ENCODE data around the gene SPATA20. TPM values are rescaled to one million over a fixed set of nuclear protein-coding genes. Genes with fewer than 3 reads are reported as not detected.

The SPATA20 gene
- total and polyA plus RNA-seq, 2 of the 13 experiments (the other 11 are each of a cell fraction or from before 2014, with no cell fraction given), result 36.1 to 64.8 TPM

GRCh38 chr17:50547035-50547735, at the start of gene SPATA20 (continued):
- TF ChIP-seq, protein P1, sequence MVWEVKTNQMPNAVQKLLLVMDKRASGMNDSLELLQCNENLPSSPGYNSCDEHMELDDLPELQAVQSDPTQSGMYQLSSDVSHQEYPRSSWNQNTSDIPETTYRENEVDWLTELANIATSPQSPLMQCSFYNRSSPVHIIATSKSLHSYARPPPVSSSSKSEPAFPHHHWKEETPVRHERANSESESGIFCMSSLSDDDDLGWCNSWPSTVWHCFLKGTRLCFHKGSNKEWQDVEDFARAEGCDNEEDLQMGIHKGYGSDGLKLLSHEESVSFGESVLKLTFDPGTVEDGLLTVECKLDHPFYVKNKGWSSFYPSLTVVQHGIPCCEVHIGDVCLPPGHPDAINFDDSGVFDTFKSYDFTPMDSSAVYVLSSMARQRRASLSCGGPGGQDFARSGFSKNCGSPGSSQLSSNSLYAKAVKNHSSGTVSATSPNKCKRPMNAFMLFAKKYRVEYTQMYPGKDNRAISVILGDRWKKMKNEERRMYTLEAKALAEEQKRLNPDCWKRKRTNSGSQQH (CRISPR knock-in tag; IDR thresholded peaks at IDR 0.05; ENCODE audit: low read depth), result 0 out of 2 replicates have a peak, but pooled peaks have one; percentile 57
- TF ChIP-seq REL (CRISPR knock-in tag; conservative IDR thresholded peaks at IDR 0.05) (0 out of 2 replicates have a peak, but pooled peaks have one; percentile 33), ZFAT (CRISPR knock-in tag; conservative IDR thresholded peaks at IDR 0.05) (no peak), ZKSCAN5 (CRISPR knock-in tag; IDR thresholded peaks at IDR 0.05) (no peak), ZNF263 (CRISPR knock-in tag; IDR thresholded peaks at IDR 0.05) (peak; percentile 86), ISX (CRISPR knock-in tag; conservative IDR thresholded peaks at IDR 0.05) (peak; percentile 94), CHD2 (IDR thresholded peaks at IDR 0.05; ENCODE audit: low read depth, low read length) (no peak), MEIS2 (CRISPR knock-in tag; IDR thresholded peaks at IDR 0.05) (peak; percentile 94), MBD4 (IDR thresholded peaks at IDR 0.05; ENCODE audit: borderline replicate concordance, low read length) (no peak), MEIS1 (CRISPR knock-in tag; IDR thresholded peaks at IDR 0.05; ENCODE audit: borderline replicate concordance) (0 out of 2 replicates have a peak, but pooled peaks have one; percentile 52), NFKB2 (CRISPR knock-in tag; IDR thresholded peaks at IDR 0.05; ENCODE audit: borderline replicate concordance) (peak; percentile 89), MTF2 (CRISPR knock-in tag; IDR thresholded peaks at IDR 0.05; ENCODE audit: borderline replicate concordance) (no peak), ZFP37 (CRISPR knock-in tag; IDR thresholded peaks at IDR 0.05; ENCODE audit: borderline replicate concordance) (peak; percentile 93), ZNF33B (CRISPR knock-in tag; IDR thresholded peaks at IDR 0.05) (peak; percentile 20; the same call in 1 of the 2 replicates), MED8 (CRISPR knock-in tag; IDR thresholded peaks at IDR 0.05; ENCODE audit: insufficient replicate concordance) (no peak), THAP8 (CRISPR knock-in tag; IDR thresholded peaks at IDR 0.05; ENCODE audit: borderline replicate concordance) (no peak), MXD4 (CRISPR knock-in tag; IDR thresholded peaks at IDR 0.05) (0 out of 2 replicates have a peak, but pooled peaks have one; percentile 69), TAF15 (IDR thresholded peaks at IDR 0.05; ENCODE audit: low read depth, low read length, poor library complexity, severe bottlenecking) (peak; percentile 93), CENPX (CRISPR knock-in tag; IDR thresholded peaks at IDR 0.05) (no peak)
- TF ChIP-seq, protein P2, sequence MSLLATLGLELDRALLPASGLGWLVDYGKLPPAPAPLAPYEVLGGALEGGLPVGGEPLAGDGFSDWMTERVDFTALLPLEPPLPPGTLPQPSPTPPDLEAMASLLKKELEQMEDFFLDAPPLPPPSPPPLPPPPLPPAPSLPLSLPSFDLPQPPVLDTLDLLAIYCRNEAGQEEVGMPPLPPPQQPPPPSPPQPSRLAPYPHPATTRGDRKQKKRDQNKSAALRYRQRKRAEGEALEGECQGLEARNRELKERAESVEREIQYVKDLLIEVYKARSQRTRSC (CRISPR knock-in tag; IDR thresholded peaks at IDR 0.05; ENCODE audit: low read depth), result 0 out of 2 replicates have a peak, but pooled peaks have one; percentile 43
- TF ChIP-seq, protein P3, sequence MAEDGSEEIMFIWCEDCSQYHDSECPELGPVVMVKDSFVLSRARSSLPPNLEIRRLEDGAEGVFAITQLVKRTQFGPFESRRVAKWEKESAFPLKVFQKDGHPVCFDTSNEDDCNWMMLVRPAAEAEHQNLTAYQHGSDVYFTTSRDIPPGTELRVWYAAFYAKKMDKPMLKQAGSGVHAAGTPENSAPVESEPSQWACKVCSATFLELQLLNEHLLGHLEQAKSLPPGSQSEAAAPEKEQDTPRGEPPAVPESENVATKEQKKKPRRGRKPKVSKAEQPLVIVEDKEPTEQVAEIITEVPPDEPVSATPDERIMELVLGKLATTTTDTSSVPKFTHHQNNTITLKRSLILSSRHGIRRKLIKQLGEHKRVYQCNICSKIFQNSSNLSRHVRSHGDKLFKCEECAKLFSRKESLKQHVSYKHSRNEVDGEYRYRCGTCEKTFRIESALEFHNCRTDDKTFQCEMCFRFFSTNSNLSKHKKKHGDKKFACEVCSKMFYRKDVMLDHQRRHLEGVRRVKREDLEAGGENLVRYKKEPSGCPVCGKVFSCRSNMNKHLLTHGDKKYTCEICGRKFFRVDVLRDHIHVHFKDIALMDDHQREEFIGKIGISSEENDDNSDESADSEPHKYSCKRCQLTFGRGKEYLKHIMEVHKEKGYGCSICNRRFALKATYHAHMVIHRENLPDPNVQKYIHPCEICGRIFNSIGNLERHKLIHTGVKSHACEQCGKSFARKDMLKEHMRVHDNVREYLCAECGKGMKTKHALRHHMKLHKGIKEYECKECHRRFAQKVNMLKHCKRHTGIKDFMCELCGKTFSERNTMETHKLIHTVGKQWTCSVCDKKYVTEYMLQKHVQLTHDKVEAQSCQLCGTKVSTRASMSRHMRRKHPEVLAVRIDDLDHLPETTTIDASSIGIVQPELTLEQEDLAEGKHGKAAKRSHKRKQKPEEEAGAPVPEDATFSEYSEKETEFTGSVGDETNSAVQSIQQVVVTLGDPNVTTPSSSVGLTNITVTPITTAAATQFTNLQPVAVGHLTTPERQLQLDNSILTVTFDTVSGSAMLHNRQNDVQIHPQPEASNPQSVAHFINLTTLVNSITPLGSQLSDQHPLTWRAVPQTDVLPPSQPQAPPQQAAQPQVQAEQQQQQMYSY (CRISPR knock-in tag; IDR thresholded peaks at IDR 0.05), result peak; percentile 77
- TF ChIP-seq, protein P4, sequence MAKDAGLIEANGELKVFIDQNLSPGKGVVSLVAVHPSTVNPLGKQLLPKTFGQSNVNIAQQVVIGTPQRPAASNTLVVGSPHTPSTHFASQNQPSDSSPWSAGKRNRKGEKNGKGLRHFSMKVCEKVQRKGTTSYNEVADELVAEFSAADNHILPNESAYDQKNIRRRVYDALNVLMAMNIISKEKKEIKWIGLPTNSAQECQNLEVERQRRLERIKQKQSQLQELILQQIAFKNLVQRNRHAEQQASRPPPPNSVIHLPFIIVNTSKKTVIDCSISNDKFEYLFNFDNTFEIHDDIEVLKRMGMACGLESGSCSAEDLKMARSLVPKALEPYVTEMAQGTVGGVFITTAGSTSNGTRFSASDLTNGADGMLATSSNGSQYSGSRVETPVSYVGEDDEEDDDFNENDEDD (CRISPR knock-in tag; IDR thresholded peaks at IDR 0.05; ENCODE audit: borderline replicate concordance), result peak; percentile 76; the same call in 1 of the 2 replicates

Data from HepG2 (cell line).